ENCODE results near the gene WDR5. TPM values are rescaled to one million over a fixed set of nuclear protein-coding genes. Genes with fewer than 3 reads are reported as not detected.
A peak's percentile ranks its signal among the peaks of the same experiment; 100 is the strongest.

WDR5 gene
- total and polyA plus RNA-seq, 2 donors (not counting 1 experiment from before 2014, with no cell fraction given), result 15.5 to 26.0 TPM

DNA sequence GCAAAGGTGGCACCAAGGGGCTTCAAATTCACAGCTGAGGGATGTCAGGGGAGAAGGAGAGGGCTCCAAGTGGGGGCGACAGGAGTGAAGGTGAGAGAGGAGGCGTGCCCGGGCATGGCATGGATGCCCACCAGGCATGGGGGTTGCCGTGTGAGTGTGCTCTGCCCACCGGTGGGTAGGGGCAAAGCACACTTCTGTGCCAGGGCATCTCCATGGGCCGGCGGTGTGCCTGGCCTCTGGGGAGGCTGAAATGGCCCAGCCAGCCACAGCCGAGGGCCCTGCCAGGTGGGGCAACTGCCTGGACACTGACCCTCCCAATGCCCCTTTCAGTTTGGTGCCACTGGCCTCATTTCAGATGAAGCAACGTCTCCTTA lies 42.5 kb downstream of the WDR5 start:
- H3K4me3 ChIP-seq (replicated peaks in 1 of 4; ENCODE audit: control extremely low read depth in 1 of 4, insufficient read depth in 1 of 4, low read depth in 3 of 4, low read length in 4 of 4), result no peak overlapping the region
- H3K36me3 ChIP-seq (ENCODE audit: control insufficient read depth, insufficient read depth, low read length), result no peaks in the 10 kb centered on the region
- H3K4me1 ChIP-seq (ENCODE audit: control insufficient read depth, extremely low read depth, insufficient read depth, low read length), result peaks cover 5% of the 10 kb centered on the region
- H2AFZ ChIP-seq (ENCODE audit: low read length), result no peak overlapping the region
- no peaks in the 10 kb centered on the region for H3K9me3 ChIP-seq (ENCODE audit: control insufficient read depth, insufficient read depth, low read depth, low read length)
- H4K20me1 ChIP-seq (ENCODE audit: control insufficient read depth, extremely low read depth, insufficient read depth, low read length), result no peaks in the 10 kb centered on the region
- no peak overlapping the region for H3K9ac ChIP-seq (ENCODE audit: insufficient read depth, low read length)
- peaks cover 12% of the 10 kb centered on the region for H3K27me3 ChIP-seq (ENCODE audit: control insufficient read depth, insufficient read depth, low read length)
- TF ChIP-seq, protein P1, sequence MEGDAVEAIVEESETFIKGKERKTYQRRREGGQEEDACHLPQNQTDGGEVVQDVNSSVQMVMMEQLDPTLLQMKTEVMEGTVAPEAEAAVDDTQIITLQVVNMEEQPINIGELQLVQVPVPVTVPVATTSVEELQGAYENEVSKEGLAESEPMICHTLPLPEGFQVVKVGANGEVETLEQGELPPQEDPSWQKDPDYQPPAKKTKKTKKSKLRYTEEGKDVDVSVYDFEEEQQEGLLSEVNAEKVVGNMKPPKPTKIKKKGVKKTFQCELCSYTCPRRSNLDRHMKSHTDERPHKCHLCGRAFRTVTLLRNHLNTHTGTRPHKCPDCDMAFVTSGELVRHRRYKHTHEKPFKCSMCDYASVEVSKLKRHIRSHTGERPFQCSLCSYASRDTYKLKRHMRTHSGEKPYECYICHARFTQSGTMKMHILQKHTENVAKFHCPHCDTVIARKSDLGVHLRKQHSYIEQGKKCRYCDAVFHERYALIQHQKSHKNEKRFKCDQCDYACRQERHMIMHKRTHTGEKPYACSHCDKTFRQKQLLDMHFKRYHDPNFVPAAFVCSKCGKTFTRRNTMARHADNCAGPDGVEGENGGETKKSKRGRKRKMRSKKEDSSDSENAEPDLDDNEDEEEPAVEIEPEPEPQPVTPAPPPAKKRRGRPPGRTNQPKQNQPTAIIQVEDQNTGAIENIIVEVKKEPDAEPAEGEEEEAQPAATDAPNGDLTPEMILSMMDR (conservative IDR thresholded peaks at IDR 0.05 in 1 of 2, IDR thresholded peaks at IDR 0.05 in 1 of 2; ENCODE audit: low read depth in 1 of 2, low read length in 2 of 2), result no peak
- no peak for TF ChIP-seq EZH2 (IDR thresholded peaks at IDR 0.05; ENCODE audit: low read length, missing control alignments)
- no peak for DNase-seq (ENCODE audit: low read depth in 2 of 2)
- H3K4me2 ChIP-seq (ENCODE audit: extremely low read depth, insufficient read depth, low read length), result no peak overlapping the region
- H3K79me2 ChIP-seq (ENCODE audit: control insufficient read depth, insufficient read depth, low read length), result no peaks in the 10 kb centered on the region
- no peak overlapping the region for H3K27ac ChIP-seq (ENCODE audit: insufficient read depth, low read length)

- Histone ChIP-seq H3K27me3 (ENCODE audit: control insufficient read depth, insufficient read depth, low read length) (peaks cover 12% of the 10 kb centered on the region), H4K20me1 (ENCODE audit: control insufficient read depth, extremely low read depth, insufficient read depth, low read length) (no peaks in the 10 kb centered on the region), H3K79me2 (ENCODE audit: control insufficient read depth, insufficient read depth, low read length) (no peaks in the 10 kb centered on the region), H3K4me3 (replicated peaks in 1 of 4; ENCODE audit: control extremely low read depth in 1 of 4, insufficient read depth in 1 of 4, low read depth in 3 of 4, low read length in 4 of 4) (no peak overlapping the region), H3K9ac (ENCODE audit: insufficient read depth, low read length) (no peak overlapping the region), H3K4me1 (ENCODE audit: control insufficient read depth, extremely low read depth, insufficient read depth, low read length) (peaks cover 5% of the 10 kb centered on the region), H3K4me2 (ENCODE audit: extremely low read depth, insufficient read depth, low read length) (no peak overlapping the region), H3K9me3 (ENCODE audit: control insufficient read depth, insufficient read depth, low read depth, low read length) (no peaks in the 10 kb centered on the region), H3K27ac (ENCODE audit: insufficient read depth, low read length) (no peak overlapping the region), H2AFZ (ENCODE audit: low read length) (no peak overlapping the region), H3K36me3 (ENCODE audit: control insufficient read depth, insufficient read depth, low read length) (no peaks in the 10 kb centered on the region)
- peak in 1 of 2 donors; percentile 22 for DNase-seq (ENCODE audit: low read depth in 2 of 2)
- TF ChIP-seq, protein P1 (conservative IDR thresholded peaks at IDR 0.05 in 1 of 2, IDR thresholded peaks at IDR 0.05 in 1 of 2; ENCODE audit: low read depth in 1 of 2, low read length in 2 of 2), result no peak
- TF ChIP-seq EZH2 (IDR thresholded peaks at IDR 0.05; ENCODE audit: low read length, missing control alignments), result no peak
These were observed 43.1 kb downstream of the WDR5 start for GRCh38 chr9:134178768-134179551.

- Histone ChIP-seq H3K27me3 (ENCODE audit: control insufficient read depth, insufficient read depth, low read length) (peaks cover 12% of the 10 kb centered on the region), H3K36me3 (ENCODE audit: control insufficient read depth, insufficient read depth, low read length) (no peaks in the 10 kb centered on the region), H3K4me1 (ENCODE audit: control insufficient read depth, extremely low read depth, insufficient read depth, low read length) (peaks cover 5% of the 10 kb centered on the region), H3K27ac (ENCODE audit: insufficient read depth, low read length) (no peak overlapping the region), H3K9ac (ENCODE audit: insufficient read depth, low read length) (no peak overlapping the region), H4K20me1 (ENCODE audit: control insufficient read depth, extremely low read depth, insufficient read depth, low read length) (no peaks in the 10 kb centered on the region), H3K4me2 (ENCODE audit: extremely low read depth, insufficient read depth, low read length) (no peak overlapping the region), H3K9me3 (ENCODE audit: control insufficient read depth, insufficient read depth, low read depth, low read length) (no peaks in the 10 kb centered on the region), H3K4me3 (replicated peaks in 1 of 4; ENCODE audit: control extremely low read depth in 1 of 4, insufficient read depth in 1 of 4, low read depth in 3 of 4, low read length in 4 of 4) (no peak overlapping the region), H2AFZ (ENCODE audit: low read length) (no peak overlapping the region), H3K79me2 (ENCODE audit: control insufficient read depth, insufficient read depth, low read length) (no peaks in the 10 kb centered on the region)
- DNase-seq (ENCODE audit: low read depth in 2 of 2), result no peak
- TF ChIP-seq, protein P1 (conservative IDR thresholded peaks at IDR 0.05 in 1 of 2, IDR thresholded peaks at IDR 0.05 in 1 of 2; ENCODE audit: low read depth in 1 of 2, low read length in 2 of 2), result no peak
- TF ChIP-seq EZH2 (IDR thresholded peaks at IDR 0.05; ENCODE audit: low read length, missing control alignments), result no peak
These were observed 43.7 kb downstream of the WDR5 start for GRCh38 chr9:134179595-134179917.
